Rectal smooth muscle tissue (tissue), 1 donor: ENCODE data around the gene EPB41L2.
"Not testable (repeated sequence)": the region's sequence is repeated elsewhere in the genome, so short reads cannot be mapped to it uniquely, and the experiment has no call there.

ENCODE experiments used
- H3K27ac ChIP-seq: one replicate; pipeline ENCODE4 v1.7.0; 2013; ENCODE audit warnings: low read depth, low read length, inconsistent platforms
- H3K27me3 ChIP-seq: one replicate; pipeline ENCODE4 v1.7.0; 2013; ENCODE audit warnings: low read length; ENCODE audit not compliant: control insufficient read depth, insufficient read depth
- H3K36me3 ChIP-seq: one replicate; pipeline ENCODE4 v1.7.0; 2013; ENCODE audit warnings: low read length; ENCODE audit not compliant: control insufficient read depth, insufficient read depth
- H3K4me1 ChIP-seq: one replicate; pipeline ENCODE4 v1.7.0; 2013; ENCODE audit warnings: low read length; ENCODE audit not compliant: control insufficient read depth, insufficient read depth
- H3K4me3 ChIP-seq: one replicate; pipeline ENCODE4 v1.7.0; 2013; ENCODE audit warnings: low read length
- H3K9ac ChIP-seq: one replicate; pipeline ENCODE4 v1.7.0; 2013; ENCODE audit warnings: low read length

EPB41L2 gene

DNA sequence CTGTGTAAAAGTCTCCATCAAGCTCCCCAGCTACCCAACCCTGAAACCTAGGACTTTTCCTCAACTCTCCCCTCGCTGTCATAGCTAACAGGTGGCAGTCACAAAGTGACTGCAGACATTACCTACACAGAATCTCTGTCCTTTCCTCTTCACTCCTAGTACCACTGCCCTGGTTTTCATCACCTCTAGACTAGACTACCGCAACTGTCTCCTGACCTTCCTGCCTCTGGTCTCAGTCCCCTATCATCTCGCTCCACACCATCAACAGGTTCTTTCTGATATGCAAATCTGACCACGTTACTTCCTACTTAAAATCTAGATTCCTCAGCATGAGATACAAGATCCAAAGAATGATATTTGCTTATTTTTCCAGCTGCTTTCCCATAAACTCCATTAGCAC, 142.1 kb downstream of the EPB41L2 start:
- Histone ChIP-seq H3K4me3 (no peak overlapping the region), H3K36me3 (no peaks in the 10 kb centered on the region), H3K4me1 (no peaks in the 10 kb centered on the region), H3K27me3 (no peaks in the 10 kb centered on the region), H3K9ac (no peak overlapping the region), H3K27ac (no peak overlapping the region)

DNA sequence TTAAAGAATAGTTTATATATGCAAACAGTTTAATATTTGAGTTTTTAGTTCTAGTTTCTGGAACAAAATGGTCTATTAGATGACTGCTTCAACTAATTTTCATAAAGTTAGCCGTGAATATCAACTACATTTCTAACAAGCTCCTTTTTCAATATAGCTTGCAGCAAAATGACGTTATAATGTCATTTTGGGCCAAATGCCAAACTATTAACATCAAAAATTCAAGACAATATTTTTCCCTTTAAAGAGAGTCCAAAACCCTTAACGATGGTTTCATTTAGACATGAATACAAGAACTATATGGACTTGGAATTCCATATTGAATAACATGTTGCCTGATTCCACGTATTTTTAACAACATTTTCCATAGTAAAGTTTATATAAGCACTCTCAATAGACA, 144.9 kb downstream of the EPB41L2 start:
- H3K4me1 ChIP-seq, result no peaks in the 10 kb centered on the region
- no peaks in the 10 kb centered on the region for H3K36me3 ChIP-seq
- H3K27ac ChIP-seq, result no peak overlapping the region
- no peak overlapping the region for H3K4me3 ChIP-seq
- no peak overlapping the region for H3K9ac ChIP-seq
- H3K27me3 ChIP-seq, result no peaks in the 10 kb centered on the region

DNA sequence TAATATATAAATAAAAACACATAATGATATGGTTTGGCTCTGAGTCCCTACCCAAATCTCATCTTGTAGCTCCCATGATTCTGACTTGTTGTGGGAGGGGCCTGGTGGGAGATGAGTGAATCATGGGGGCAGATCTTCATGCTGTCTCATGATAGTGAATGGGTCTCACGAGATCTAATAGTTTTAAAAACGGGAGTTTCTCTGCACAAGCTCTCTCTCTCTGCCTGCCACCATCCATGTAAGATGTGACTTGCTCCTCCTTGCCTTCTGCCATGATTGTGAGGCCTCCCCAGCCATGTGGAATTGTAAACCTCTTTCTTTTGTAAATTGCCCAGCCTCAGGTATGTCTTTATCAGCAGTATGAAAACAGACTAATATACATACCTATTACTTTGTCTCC, 147.4 kb downstream of the EPB41L2 start:
- H3K4me3 ChIP-seq, H3K9ac ChIP-seq, H3K4me1 ChIP-seq, H3K27ac ChIP-seq, H3K36me3 ChIP-seq, H3K27me3 ChIP-seq: not testable (repeated sequence)

DNA sequence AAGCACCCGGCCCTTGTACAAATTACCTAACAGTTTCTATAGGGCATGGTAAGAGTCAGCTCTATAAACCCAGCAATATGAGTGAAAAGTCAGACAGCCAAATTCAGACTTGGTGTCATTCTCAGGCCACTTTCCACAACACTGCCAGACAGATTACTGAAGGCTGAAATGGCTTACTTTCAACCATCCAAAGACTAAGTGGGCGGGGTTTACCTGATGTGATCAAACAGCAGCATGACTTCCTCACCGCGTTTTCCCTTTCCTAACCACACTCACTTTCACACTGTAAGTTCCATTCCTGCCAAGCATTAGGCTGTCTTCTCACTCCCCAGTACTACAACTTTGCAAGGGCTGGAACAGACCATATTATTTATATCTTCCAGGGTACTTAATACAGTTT, 149.9 kb downstream of the EPB41L2 start:
- Histone ChIP-seq H3K27me3 (no peaks in the 10 kb centered on the region), H3K4me1 (no peaks in the 10 kb centered on the region), H3K36me3 (no peaks in the 10 kb centered on the region), H3K4me3 (no peak overlapping the region), H3K27ac (no peak overlapping the region), H3K9ac (no peak overlapping the region)

DNA sequence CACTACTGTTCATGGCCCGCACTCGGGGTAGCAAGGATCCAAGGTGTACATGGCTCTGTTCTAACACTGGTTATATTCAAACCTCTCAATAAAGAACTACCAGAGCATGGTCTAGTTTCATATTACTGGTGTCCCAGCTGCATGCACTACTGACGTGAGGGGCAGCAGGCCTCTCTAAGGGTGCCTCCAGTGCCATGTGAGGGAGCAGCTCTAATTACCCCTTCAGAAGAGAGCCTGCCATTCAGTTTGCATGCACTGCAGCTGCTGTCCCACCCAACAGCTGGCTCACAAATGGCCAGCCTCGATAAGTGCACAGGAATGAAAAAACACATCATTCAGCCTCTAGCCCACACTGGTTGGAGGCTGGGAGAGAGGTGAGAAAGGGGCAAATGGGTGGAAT, 150.6 kb downstream of the EPB41L2 start:
- H3K27ac ChIP-seq, result no peak overlapping the region
- no peaks in the 10 kb centered on the region for H3K27me3 ChIP-seq
- H3K4me3 ChIP-seq, result no peak overlapping the region
- H3K36me3 ChIP-seq, result no peaks in the 10 kb centered on the region
- H3K4me1 ChIP-seq, result no peaks in the 10 kb centered on the region
- no peak overlapping the region for H3K9ac ChIP-seq

DNA sequence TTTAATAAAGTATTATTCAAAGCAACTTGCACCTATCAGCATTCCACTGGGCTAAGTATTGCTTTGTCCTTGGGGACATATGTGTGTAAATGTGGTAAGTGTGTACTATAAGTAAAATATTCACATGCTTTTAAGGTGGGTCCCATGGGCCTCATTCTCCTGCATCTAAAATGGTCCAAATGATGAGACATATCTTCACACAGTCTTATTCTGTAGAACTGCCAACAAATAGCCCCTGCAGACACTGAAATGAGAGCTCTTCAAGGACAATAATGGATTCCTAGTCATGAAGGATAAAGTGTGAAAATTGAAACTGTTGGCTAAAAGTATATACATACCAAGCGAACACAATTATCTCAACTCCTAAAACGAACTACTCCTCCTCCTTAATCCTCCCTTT, 154.1 kb downstream of the EPB41L2 start:
- Histone ChIP-seq H3K4me1 (no peaks in the 10 kb centered on the region), H3K9ac (no peak overlapping the region), H3K27ac (no peak overlapping the region), H3K27me3 (no peaks in the 10 kb centered on the region), H3K36me3 (no peaks in the 10 kb centered on the region), H3K4me3 (no peak overlapping the region)

DNA sequence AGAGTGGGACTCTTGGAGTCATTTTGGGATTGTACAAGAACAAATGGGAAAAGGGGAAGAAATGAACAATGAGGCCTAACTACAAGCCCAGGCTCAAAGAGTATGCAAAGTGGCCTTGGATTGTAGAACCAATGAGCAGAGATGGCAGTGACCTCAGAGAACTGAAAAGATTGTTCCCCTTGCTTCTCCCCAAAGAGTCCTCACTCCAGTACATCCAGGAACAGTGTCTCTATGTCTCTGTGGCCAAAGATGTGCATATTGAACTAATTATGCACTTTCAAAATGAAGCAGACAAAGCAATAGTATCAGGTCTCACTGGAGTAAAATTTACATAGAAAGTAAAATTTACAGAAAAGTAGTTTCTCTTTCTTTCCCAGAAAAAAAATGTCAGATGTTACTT, 154.9 kb downstream of the EPB41L2 start:
- Histone ChIP-seq H3K27me3 (no peaks in the 10 kb centered on the region), H3K9ac (no peak overlapping the region), H3K4me3 (no peak overlapping the region), H3K27ac (no peak overlapping the region), H3K4me1 (no peaks in the 10 kb centered on the region), H3K36me3 (no peaks in the 10 kb centered on the region)

DNA sequence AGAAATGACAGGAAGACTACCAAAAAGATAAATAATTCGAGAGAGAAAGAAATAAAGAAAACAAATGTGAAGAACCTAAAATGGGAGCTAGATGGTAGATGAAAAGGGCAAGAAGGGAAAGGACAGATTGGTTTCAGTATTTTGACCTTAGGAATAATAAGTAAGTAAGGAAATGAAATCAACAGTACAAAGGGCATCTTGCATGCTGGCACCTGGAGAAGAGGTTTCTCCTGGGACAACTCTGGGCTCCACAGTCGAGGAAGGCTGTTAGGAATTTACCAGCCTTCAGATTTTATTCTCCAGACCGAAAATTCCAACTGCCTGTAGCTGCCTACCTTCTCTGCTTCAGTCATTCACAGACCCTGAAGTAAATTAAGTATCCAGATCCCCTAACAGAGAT, 155.4 kb downstream of the EPB41L2 start:
- H3K4me1 ChIP-seq, result no peaks in the 10 kb centered on the region
- H3K9ac ChIP-seq, result no peak overlapping the region
- H3K27me3 ChIP-seq, result no peaks in the 10 kb centered on the region
- H3K27ac ChIP-seq, result no peak overlapping the region
- no peaks in the 10 kb centered on the region for H3K36me3 ChIP-seq
- H3K4me3 ChIP-seq, result no peak overlapping the region

DNA sequence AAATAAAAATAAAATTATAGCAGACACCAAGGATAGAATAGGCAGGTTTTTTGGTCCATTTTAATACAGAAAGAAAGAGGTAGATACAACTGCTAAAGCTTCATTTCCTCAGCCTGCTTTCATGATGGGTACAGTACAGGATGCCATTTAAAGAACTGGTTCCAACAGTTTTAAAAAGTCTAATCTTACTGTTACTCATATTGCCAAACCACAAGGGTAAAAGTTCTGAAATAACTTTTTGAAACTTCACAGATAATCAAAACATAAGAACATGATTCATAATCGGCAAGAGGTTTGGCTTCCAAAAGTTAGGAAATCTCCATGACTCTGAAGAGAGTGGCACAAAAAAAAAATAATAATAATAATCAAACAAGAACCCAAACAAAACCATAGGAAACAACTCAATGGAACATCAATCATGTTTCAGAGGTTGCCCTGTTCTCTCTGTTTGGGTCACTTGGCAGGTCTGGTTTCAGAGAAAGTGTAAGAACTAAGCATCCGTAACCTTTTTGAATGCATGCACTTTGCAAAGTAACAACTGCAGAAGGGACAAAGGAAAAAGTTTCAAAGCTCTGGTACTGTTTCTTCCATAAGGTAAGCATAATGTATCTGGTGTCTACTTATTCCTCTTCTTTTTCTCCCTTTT, 156.2 kb downstream of the EPB41L2 start:
- no peak overlapping the region for H3K9ac ChIP-seq
- no peaks in the 10 kb centered on the region for H3K27me3 ChIP-seq
- no peak overlapping the region for H3K4me3 ChIP-seq
- no peak overlapping the region for H3K27ac ChIP-seq
- H3K4me1 ChIP-seq, result no peaks in the 10 kb centered on the region
- H3K36me3 ChIP-seq, result no peaks in the 10 kb centered on the region

DNA sequence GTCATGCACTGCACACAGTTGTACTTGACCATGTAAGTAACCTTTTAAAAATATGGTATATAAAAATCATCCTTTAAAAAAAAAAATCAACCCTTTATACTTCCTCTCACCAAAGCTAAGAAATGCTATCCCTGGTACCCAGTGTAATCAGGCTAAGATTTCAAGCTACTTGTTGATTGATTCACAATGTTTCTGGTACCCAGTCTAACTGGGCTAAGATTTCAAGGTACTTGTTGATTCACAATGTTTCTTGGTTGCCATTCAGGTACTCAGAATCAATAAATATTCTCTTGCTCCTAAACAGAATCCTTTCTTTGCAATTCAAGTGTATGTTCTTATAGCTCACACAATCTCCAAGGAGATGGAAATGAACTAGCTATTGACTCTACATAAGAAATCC, 159.4 kb downstream of the EPB41L2 start:
- no peak overlapping the region for H3K9ac ChIP-seq
- H3K4me3 ChIP-seq, result no peak overlapping the region
- H3K27ac ChIP-seq, result no peak overlapping the region
- no peaks in the 10 kb centered on the region for H3K4me1 ChIP-seq
- no peaks in the 10 kb centered on the region for H3K27me3 ChIP-seq
- H3K36me3 ChIP-seq, result peaks cover 7% of the 10 kb centered on the region

DNA sequence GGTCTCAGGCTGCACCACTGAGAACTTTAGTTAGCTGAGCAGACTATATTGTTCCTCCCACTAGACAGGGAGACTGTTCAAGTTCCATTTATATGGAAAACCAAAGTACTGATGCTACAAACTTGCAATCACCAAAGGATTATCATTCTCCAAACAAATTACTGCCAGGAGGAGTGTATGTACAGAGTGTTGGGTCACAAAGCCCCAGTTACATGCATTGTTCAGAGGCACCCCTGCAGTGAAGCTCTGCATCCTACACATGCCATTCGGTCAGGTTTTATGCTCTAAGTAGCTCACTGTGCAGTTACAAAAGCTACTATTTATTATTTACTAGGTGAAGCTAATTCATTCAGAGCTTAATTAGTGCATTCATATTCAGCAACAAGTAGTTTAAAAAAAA, 160.0 kb downstream of the EPB41L2 start:
- H3K27me3 ChIP-seq, result no peaks in the 10 kb centered on the region
- no peaks in the 10 kb centered on the region for H3K4me1 ChIP-seq
- peaks cover 7% of the 10 kb centered on the region for H3K36me3 ChIP-seq
- no peak overlapping the region for H3K9ac ChIP-seq
- H3K4me3 ChIP-seq, result no peak overlapping the region
- no peak overlapping the region for H3K27ac ChIP-seq

DNA sequence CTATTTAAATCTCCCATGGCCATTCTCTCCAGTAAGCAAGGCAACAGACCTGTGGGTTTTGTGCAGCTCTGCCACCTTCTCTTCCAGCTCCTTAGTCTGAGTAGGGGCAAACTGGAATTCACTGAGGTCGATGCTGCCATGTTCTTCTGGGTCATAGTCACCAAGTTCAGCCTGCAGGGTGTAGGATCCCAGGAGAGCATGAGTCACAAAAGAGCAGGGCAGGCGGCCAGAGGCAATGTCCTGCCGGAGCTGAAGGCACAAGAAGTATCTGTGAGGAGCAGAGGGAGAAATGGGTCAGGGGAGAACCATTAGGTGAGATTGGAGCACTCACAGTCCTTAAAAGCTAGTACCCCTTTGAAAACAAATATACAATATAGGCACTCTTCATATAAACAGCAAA, 162.1 kb downstream of the EPB41L2 start:
- Histone ChIP-seq H3K27ac (no peak overlapping the region), H3K4me3 (no peak overlapping the region), H3K4me1 (no peaks in the 10 kb centered on the region)

DNA sequence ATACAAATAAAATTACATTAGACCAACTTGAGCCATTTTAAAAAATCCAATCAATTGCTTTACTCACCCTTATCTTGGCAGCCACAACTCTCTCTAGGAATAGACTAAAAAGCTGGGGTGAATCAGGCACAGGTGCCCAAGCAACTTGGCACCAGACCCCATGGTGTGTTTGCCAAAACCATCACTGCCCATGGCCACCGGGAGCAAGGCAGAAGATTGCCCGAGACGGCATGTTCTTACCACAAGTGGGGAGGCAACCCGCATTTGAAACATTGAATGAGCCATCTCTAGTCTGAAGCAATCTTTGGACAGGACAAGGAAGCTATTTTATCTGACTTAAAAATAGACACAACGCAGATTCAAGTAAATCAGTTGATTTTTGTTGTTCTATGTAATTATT, 166.8 kb downstream of the EPB41L2 start:
- no peak overlapping the region for H3K27ac ChIP-seq
- no peak overlapping the region for H3K4me3 ChIP-seq
- H3K9ac ChIP-seq, result no peak overlapping the region
- no peaks in the 10 kb centered on the region for H3K4me1 ChIP-seq
- H3K36me3 ChIP-seq, result peaks cover 12% of the 10 kb centered on the region
- no peaks in the 10 kb centered on the region for H3K27me3 ChIP-seq

More for the DNA sequence above, 162.1 kb downstream of the EPB41L2 start:
- Histone ChIP-seq H3K27me3 (no peaks in the 10 kb centered on the region), H3K36me3 (peaks cover 12% of the 10 kb centered on the region), H3K9ac (no peak overlapping the region)
